ENCODE results near the gene SAMD10.

Gene SAMD10

DNA sequence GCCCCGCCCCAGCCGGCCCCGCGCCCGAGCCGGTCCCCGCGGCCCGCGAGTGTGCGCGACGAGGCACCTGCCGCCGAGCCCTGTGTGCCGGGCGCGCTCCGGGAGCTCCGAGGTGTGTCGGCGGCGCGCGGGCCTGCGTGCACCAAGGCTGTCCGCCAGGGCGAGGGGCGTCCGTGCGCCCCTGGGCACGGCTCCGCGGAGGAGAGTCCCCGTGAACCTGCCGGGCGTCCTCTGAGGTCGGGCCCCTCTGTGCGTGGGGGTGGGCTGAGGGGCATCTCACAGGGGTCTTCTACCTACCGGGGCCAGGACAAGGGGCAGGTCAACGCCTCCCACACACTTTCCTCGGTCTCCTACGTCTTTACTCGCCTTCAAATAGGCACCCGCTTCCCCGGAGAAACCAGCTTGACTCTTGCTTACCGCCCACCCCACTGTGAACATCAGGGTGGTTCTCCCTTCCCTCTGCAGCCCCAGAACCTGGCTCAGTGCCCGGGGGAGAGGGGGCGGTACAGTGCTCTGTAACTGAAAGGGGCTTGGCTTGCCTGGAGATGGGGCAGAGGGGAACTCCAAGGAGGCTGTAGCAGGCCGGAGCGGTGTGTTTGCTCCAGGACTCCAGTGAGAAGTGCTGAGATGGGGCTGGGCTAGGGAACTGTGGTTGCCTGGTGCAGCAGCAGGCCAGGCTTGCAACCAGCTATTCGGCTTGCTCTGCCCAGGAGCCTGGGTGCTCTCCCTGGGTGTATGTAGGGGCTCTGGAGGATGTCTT is at the start of gene SAMD10:
Gene SAMD10 (minus strand): TSS at position 86 of the 760 bp plus-strand sequence. CDS start 175 bp downstream, outside the sequence.
- Histone ChIP-seq H3K9ac (ENCODE audit: low read depth, low read length) (peak within 1 kb of the TSS; percentile 54; the same call in 1 of the 2 replicates), H3K27me3 (ENCODE audit: insufficient read depth, low read length) (peaks cover 14% of the 10 kb centered on the region), H3K4me1 (ENCODE audit: insufficient read depth, low read length) (peaks cover 9% of the 10 kb centered on the region), H3K9me3 (ENCODE audit: insufficient read depth, low read depth, low read length) (no peaks in the 10 kb centered on the region), H3K27ac (ENCODE audit: low read length) (no peak within 1 kb of the TSS), H3K4me3 (ENCODE audit: low read length) (peak within 1 kb of the TSS; percentile 98), H3K36me3 (ENCODE audit: insufficient read depth, low read depth, low read length) (peaks cover 15% of the 10 kb centered on the region)

DNA sequence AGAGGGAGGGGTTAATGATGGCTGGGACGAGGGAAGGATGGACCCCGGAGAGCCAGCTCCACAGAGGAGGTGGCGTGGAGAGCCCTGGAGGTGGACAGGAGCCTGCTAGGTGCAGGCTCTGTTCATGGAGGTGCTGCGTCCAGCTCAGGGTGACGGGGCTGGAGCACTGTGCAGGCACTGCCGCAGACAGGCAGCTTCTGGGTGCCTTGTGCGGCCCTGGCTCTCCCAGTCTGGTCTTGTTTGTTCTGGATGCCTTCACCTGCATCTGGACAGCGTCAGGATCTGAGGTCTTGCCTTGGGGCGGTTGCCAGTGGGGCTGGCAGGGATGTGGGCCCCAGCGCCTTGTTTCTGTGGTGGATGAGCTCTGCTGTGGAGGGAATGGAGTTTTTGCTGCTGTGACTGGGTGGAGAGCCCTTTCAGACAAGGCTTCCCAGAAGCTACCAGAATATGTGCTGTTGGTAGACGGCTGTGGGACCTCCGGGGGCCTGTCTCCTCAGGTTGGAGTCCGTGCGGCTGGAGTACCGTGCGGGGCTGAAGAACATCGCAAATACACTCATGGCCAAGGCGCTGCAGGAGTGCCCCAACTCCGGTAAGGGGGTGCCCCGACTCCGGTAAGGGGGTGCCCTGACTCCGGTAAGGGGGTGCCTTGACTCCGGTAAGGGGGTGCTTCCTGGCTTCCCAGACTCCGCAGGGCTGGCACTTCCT is 48.7 kb upstream of the SAMD10 start:
- Histone ChIP-seq H3K36me3 (ENCODE audit: insufficient read depth, low read depth, low read length) (peaks cover 94% of the 10 kb centered on the region), H3K4me3 (ENCODE audit: low read length) (no peak overlapping the region), H3K27ac (ENCODE audit: low read length) (no peak overlapping the region), H3K4me1 (ENCODE audit: insufficient read depth, low read length) (no peaks in the 10 kb centered on the region), H3K27me3 (ENCODE audit: insufficient read depth, low read length) (no peaks in the 10 kb centered on the region), H3K9me3 (ENCODE audit: insufficient read depth, low read depth, low read length) (no peaks in the 10 kb centered on the region), H3K9ac (ENCODE audit: low read depth, low read length) (no peak overlapping the region)

DNA sequence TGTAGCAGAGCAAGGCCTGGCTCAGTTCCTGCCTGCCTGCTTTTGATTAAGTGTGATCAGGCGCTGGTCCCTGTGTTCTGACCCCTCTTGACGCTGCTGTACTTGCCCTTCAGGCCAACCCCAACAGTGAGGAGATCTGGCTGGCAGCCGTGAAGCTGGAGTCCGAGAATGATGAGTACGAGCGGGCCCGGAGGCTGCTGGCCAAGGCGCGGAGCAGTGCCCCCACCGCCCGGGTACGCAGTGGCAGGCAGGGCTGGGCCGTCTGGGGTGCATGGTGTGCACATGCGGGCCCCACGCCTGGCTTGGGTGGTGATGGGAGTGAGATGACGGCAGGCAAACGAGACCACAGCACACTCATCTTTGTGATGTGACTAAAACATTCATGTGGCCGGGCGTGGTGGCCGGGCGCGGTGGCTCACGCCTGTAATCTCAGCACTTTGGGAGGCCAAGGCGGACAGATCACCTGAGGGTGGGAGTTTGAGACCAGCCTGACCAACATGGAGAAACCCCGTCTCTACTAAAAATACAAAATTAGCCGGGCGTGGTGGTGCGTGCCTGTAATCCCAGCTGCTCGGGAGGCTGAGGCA is 46.5 kb upstream of the SAMD10 start:
- H3K36me3 ChIP-seq (ENCODE audit: insufficient read depth, low read depth, low read length) = peaks cover 98% of the 10 kb centered on the region
- no peak overlapping the region for H3K9ac ChIP-seq (ENCODE audit: low read depth, low read length)
- H3K9me3 ChIP-seq (ENCODE audit: insufficient read depth, low read depth, low read length) = no peaks in the 10 kb centered on the region
- H3K27me3 ChIP-seq (ENCODE audit: insufficient read depth, low read length) = no peaks in the 10 kb centered on the region
- no peak overlapping the region for H3K27ac ChIP-seq (ENCODE audit: low read length)
- no peak overlapping the region for H3K4me3 ChIP-seq (ENCODE audit: low read length)
- no peaks in the 10 kb centered on the region for H3K4me1 ChIP-seq (ENCODE audit: insufficient read depth, low read length)

DNA sequence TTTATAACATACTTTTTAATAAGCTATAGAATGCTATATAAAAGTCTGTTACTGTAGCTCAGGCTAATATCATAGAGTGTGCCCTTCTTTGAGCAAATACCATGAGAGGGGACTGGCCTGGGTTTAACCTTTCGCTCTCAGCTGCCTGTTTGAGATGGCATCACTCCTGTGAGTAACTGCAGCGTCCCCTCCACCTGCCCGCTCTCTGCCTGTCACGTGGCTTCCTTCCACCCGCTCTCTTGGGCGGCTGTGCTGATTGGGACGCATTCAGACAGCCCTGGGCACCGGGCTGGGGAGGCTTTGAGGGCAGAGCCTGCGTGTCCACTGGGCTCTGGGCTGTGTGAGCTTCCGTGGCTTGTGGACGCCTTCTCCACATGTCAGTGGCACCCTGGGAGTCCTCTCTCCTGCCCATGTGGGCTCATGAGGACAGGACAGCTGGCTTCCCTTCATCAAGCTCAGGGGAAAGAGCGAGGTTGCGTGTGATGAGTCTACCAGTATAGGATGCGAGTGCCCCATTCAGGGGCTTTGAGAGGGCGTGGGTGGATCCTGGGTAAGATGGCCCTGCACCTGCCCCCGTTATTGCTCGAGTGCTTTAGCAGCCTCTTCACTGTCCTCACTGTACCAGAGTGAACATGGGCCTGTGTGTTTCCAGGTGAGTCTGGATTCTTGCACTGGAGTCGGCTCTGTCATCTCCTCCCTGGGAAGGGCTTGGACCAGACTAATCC is 45.8 kb upstream of the SAMD10 start:
- H3K27ac ChIP-seq (ENCODE audit: low read length) = no peak overlapping the region
- H3K9me3 ChIP-seq (ENCODE audit: insufficient read depth, low read depth, low read length) = no peaks in the 10 kb centered on the region
- peaks cover 93% of the 10 kb centered on the region for H3K36me3 ChIP-seq (ENCODE audit: insufficient read depth, low read depth, low read length)
- H3K9ac ChIP-seq (ENCODE audit: low read depth, low read length) = no peak overlapping the region
- H3K4me1 ChIP-seq (ENCODE audit: insufficient read depth, low read length) = no peaks in the 10 kb centered on the region
- H3K27me3 ChIP-seq (ENCODE audit: insufficient read depth, low read length) = no peaks in the 10 kb centered on the region
- H3K4me3 ChIP-seq (ENCODE audit: low read length) = no peak overlapping the region

DNA sequence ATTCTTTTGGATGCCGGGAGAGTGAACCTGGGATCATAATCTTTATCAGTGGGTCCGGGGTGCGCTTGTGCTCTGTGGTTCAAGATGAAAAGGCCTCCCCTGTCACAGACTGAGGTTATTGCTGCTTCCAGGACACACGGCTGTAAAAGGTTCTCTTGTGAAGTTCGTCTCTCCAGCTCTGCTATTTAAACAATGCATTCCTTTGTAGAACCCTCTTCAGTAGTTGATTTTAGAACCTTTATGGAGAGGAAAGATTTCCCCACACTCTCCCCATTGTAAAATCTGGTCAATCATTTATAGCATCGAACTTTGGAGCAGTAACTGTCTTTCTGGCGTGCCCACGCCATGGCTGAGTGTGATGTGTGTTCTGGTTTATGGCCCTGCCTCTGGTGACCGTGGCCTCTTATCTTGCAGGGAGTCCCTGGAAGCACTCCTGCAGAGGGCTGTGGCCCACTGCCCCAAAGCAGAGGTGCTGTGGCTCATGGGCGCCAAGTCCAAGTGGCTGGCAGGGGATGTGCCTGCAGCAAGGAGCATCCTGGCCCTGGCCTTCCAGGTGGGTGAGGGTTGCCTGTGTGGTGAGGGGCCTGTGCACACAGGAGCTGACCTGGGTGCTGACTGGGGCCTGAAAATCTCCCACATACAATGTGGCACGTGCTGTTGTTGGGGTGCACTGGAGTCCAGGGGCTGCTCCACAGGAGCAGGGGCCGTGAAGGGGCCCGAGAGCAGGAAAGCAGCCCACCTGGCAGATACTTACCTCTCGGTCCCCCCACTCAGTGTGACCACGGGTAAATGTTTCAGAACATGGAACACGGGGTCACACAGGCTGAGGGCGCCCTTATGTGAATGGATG is 44.9 kb upstream of the SAMD10 start:
- no peaks in the 10 kb centered on the region for H3K9me3 ChIP-seq (ENCODE audit: insufficient read depth, low read depth, low read length)
- H3K4me1 ChIP-seq (ENCODE audit: insufficient read depth, low read length) = no peaks in the 10 kb centered on the region
- no peak overlapping the region for H3K9ac ChIP-seq (ENCODE audit: low read depth, low read length)
- H3K27ac ChIP-seq (ENCODE audit: low read length) = no peak overlapping the region
- H3K4me3 ChIP-seq (ENCODE audit: low read length) = no peak overlapping the region
- peaks cover 92% of the 10 kb centered on the region for H3K36me3 ChIP-seq (ENCODE audit: insufficient read depth, low read depth, low read length)
- H3K27me3 ChIP-seq (ENCODE audit: insufficient read depth, low read length) = no peaks in the 10 kb centered on the region

DNA sequence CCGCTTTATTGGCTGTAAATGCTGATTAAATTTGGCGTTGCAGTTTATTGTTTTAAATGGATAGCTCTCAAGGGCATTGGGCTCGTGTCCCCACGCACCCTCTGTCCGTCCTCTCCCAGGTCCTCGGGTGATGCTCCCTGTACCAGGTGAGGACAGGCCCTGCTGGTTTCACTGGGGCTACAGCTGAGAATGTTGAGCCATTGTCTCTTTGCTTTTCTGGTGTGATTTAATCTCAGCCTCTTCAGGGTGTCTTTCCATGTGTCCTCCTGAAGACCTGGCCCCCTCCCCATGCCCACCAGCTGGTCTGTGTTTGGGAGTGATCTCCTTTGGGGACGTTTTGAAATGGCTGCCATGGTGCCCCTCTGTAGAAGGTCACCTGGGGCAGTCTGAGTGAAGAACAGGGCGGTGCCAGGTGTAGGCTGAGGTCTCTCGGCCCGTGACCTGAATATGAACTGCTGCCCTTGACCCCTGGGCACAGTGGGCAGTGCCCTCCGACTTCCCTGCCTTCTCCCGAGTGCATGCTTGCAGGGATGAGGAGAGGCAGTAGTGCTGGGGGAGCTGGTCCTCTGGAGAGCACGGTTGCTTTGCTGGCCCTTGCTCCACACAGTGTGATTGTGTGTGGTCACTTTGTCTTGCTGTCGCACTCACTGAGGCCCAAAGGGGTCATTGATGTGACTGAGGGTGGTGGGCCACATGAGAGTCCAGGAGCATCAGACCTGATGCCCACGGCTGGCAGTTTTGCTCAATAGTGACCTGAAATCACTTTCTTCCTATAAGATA is 44.1 kb upstream of the SAMD10 start:
- no peaks in the 10 kb centered on the region for H3K27me3 ChIP-seq (ENCODE audit: insufficient read depth, low read length)
- H3K9ac ChIP-seq (ENCODE audit: low read depth, low read length) = no peak overlapping the region
- H3K27ac ChIP-seq (ENCODE audit: low read length) = no peak overlapping the region
- peaks cover 93% of the 10 kb centered on the region for H3K36me3 ChIP-seq (ENCODE audit: insufficient read depth, low read depth, low read length)
- no peaks in the 10 kb centered on the region for H3K9me3 ChIP-seq (ENCODE audit: insufficient read depth, low read depth, low read length)
- no peaks in the 10 kb centered on the region for H3K4me1 ChIP-seq (ENCODE audit: insufficient read depth, low read length)
- H3K4me3 ChIP-seq (ENCODE audit: low read length) = no peak overlapping the region

DNA sequence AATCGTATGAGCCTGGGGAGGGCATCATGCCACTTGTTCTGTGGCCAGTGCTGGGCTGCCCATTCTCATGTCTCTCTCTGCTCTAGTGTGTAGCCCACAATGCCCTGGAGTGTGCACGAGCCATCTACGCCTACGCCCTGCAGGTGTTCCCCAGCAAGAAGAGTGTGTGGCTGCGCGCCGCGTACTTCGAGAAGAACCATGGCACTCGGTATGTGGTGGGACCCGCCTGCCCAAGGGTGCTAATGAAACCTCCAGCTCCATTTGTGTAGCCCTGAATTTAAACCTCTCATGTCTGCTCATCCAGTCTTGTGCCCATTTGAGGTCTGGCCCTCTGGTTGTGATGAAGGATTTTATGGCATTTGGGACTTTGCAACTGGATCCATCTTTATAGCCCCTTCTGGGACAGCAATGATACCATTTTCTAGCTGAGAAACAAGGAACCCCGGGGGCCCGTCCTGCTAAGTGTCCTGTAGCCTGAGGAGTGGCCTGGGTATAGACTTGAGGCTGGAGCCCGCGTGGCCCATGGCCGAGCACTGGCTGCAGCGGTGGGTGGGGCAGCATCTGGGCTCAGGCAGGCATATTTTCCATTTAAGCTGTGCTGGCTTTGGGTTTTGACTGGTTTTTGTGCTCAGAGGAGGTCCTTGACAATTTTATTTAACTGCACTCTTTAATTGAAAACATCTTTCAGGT is 43.4 kb upstream of the SAMD10 start:
- H3K9ac ChIP-seq (ENCODE audit: low read depth, low read length) = no peak overlapping the region
- no peak overlapping the region for H3K4me3 ChIP-seq (ENCODE audit: low read length)
- no peaks in the 10 kb centered on the region for H3K27me3 ChIP-seq (ENCODE audit: insufficient read depth, low read length)
- H3K27ac ChIP-seq (ENCODE audit: low read length) = no peak overlapping the region
- no peaks in the 10 kb centered on the region for H3K9me3 ChIP-seq (ENCODE audit: insufficient read depth, low read depth, low read length)
- H3K4me1 ChIP-seq (ENCODE audit: insufficient read depth, low read length) = no peaks in the 10 kb centered on the region
- peaks cover 92% of the 10 kb centered on the region for H3K36me3 ChIP-seq (ENCODE audit: insufficient read depth, low read depth, low read length)

DNA sequence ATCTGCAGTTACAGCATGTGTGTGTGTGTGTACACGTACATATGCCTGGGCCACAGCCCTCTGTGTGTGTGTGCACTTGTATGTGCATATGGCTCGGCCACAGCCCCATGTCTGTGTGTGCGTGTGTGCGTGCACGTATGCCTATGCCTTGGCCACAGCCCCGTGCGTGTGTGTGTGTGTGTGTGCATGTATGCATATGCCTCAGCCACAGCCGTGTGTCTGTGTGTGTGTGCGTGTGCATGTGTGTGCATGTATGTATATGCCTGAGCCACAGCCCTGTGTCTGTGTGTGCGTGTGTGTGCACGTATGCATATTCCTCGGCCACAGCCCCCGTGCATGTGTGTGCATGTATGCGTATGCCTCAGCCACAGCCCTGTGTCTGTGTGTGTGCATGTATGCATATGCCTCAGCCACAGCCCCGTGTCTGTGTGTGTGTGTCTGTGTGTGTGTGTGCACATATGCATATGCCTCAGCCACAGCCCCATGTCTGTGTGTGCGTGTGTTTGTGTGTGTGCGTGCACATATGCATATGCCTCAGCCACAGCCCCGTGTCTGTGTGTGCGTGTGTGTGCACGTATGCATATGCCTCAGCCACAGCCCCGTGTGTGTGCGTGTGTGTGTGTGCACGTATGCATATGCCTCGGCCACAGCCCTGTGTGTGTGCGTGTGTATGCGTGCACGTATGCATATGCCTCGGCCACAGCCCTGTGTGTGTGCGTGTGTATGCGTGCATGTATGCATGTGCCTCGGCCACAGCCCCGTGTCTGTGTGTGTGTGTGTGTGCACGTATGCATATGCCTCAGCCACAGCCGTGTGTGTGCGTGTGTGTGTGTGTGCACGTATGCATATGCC is 41.9 kb upstream of the SAMD10 start:
- no peaks in the 10 kb centered on the region for H3K4me1 ChIP-seq (ENCODE audit: insufficient read depth, low read length)
- no peak overlapping the region for H3K27ac ChIP-seq (ENCODE audit: low read length)
- no peaks in the 10 kb centered on the region for H3K27me3 ChIP-seq (ENCODE audit: insufficient read depth, low read length)
- no peak overlapping the region for H3K4me3 ChIP-seq (ENCODE audit: low read length)
- no peak overlapping the region for H3K9ac ChIP-seq (ENCODE audit: low read depth, low read length)
- H3K9me3 ChIP-seq (ENCODE audit: insufficient read depth, low read depth, low read length) = no peaks in the 10 kb centered on the region
- H3K36me3 ChIP-seq (ENCODE audit: insufficient read depth, low read depth, low read length) = peaks cover 86% of the 10 kb centered on the region

DNA sequence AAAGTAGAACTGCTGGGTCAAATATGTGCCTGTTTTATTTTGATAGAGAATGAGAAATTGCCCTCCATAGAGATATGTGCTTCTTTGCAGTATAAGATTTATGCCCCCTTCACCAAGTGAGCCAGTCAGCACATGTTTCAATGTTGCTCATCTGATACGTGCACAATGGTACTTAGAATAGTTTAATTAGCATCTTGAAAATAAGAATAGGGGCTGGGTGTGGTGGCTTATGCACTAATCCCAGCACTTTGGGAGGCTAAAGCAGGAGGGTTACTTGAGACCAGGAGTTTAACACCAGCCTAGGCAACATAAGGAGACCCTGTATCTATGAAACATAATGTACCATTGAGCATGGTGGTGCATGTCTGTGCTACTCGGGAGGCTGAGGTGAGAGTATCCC is 36.2 kb upstream of the SAMD10 start:
- peaks cover 73% of the 10 kb centered on the region for H3K36me3 ChIP-seq (ENCODE audit: insufficient read depth, low read depth, low read length)
- no peaks in the 10 kb centered on the region for H3K9me3 ChIP-seq (ENCODE audit: insufficient read depth, low read depth, low read length)
- H3K27me3 ChIP-seq (ENCODE audit: insufficient read depth, low read length) = no peaks in the 10 kb centered on the region
- no peak overlapping the region for H3K9ac ChIP-seq (ENCODE audit: low read depth, low read length)
- H3K27ac ChIP-seq (ENCODE audit: low read length) = no peak overlapping the region
- no peak overlapping the region for H3K4me3 ChIP-seq (ENCODE audit: low read length)
- no peaks in the 10 kb centered on the region for H3K4me1 ChIP-seq (ENCODE audit: insufficient read depth, low read length)

Data from iPS-20b (cell line).